B cell (primary cell): ENCODE data around the gene SEC24C. TPM values are rescaled to one million over a fixed set of nuclear protein-coding genes. Genes with fewer than 3 reads are reported as not detected.

Experiments used
- ATAC-seq: fragments of 200-7000 bp; cut with Tn5 transposase; one replicate; pipeline ENCODE4 v1.10.0; 2021; ENCODE audit warnings: low read depth, mild to moderate bottlenecking, moderate number of reproducible peaks, moderate library complexity
- CTCF ChIA-PET: fragments of 350-600 bp; sonication (Branson Sonifier 250); formaldehyde crosslinking; loops from one replicate; lab custom pipeline; 2021; ENCODE audit warnings: antibody characterized with exemption, inconsistent platforms; lab: Charles Lee
- POLR2A ChIA-PET: fragments of 350-600 bp; sonication (Branson Sonifier 250); formaldehyde crosslinking; loops from one replicate; lab custom pipeline; 2021; ENCODE audit warnings: antibody characterized with exemption; lab: Charles Lee
- DNase-seq: peaks from one replicate; pipeline ENCODE4 v3.0.0; 2013
- H2AFZ ChIP-seq: 2 replicates; pipeline ENCODE4 v1.6.1; 2012; ENCODE audit warnings: mild to moderate bottlenecking, low read depth, low read length; ENCODE audit not compliant: insufficient read depth, poor library complexity, severe bottlenecking
- H3K27ac ChIP-seq, 2 donors: 1 replicate in 1 of 2; 2 replicates in 1 of 2; pipeline ENCODE4 v1.5.1; 2012 to 2013; ENCODE audit warnings: low read length in 2 of 2, mild to moderate bottlenecking in 2 of 2, moderate library complexity in 1 of 2
- H3K27me3 ChIP-seq, 4 experiments: fragments of 200-600 bp in 1 of 4; sonication (generic) in 1 of 4; replicated peaks in 1 of 4; 1 replicate in 2 of 4; 2 replicates in 2 of 4; pipeline versions ENCODE4 v1.6.1 to v1.7.0; 2013 to 2016; ENCODE audit warnings: low read length in 3 of 4, mild to moderate bottlenecking in 2 of 4, mixed read lengths in 1 of 4, moderate library complexity in 1 of 4; ENCODE audit not compliant: insufficient read depth in 4 of 4, control insufficient read depth in 3 of 4; ENCODE audit errors: control extremely low read depth in 1 of 4
- H3K36me3 ChIP-seq, 2 experiments: replicated peaks in 1 of 2; 1 replicate in 1 of 2; 2 replicates in 1 of 2; pipeline versions ENCODE4 v1.6.1 to v1.7.1; 2013; ENCODE audit warnings: low read length in 1 of 2; ENCODE audit not compliant: insufficient read depth in 2 of 2, control insufficient read depth in 1 of 2; ENCODE audit errors: control extremely low read depth in 1 of 2, extremely low read depth in 1 of 2
- H3K4me1 ChIP-seq, 2 donors: fragments of 200-600 bp in 1 of 2; sonication (generic) in 1 of 2; 1 replicate in 1 of 2; 2 replicates in 1 of 2; pipeline versions ENCODE4 v1.5.1 to v1.6.1; 2013 to 2017; ENCODE audit warnings: low read length in 2 of 2; ENCODE audit not compliant: control insufficient read depth in 2 of 2, insufficient read depth in 2 of 2
- H3K4me2 ChIP-seq: replicated peaks from 2 replicates; pipeline ENCODE3; 2012; ENCODE audit warnings: mild to moderate bottlenecking, low read depth, low read length; ENCODE audit not compliant: poor library complexity, severe bottlenecking
- H3K4me3 ChIP-seq, 5 experiments: fragments of 200-600 bp in 1 of 5; sonication (generic) in 1 of 5; 1 replicate in 3 of 5; 2 replicates in 2 of 5; pipeline versions ENCODE4 v1.5.1 to v1.7.0; 2011 to 2016; ENCODE audit warnings: low read length in 4 of 5, mild to moderate bottlenecking in 4 of 5, low read depth in 2 of 5, control low read depth in 1 of 5, moderate library complexity in 1 of 5; ENCODE audit not compliant: insufficient read depth in 1 of 5; ENCODE audit errors: control extremely low read depth in 1 of 5, extremely low read depth in 1 of 5
- H3K79me2 ChIP-seq: fragments of 200-600 bp; sonication (generic); one replicate; pipeline ENCODE4 v1.6.0; 2016; ENCODE audit warnings: low read length; ENCODE audit not compliant: control insufficient read depth, insufficient read depth
- H3K9ac ChIP-seq: fragments of 200-600 bp; sonication (generic); 2 replicates; pipeline ENCODE4 v1.6.1; 2017; ENCODE audit warnings: mild to moderate bottlenecking, low read length, moderate library complexity
- H3K9me3 ChIP-seq, 3 donors: one replicate each; pipeline versions ENCODE4 v1.6.1 to v1.7.1; 2013; ENCODE audit warnings: low read length in 2 of 3; ENCODE audit not compliant: control insufficient read depth in 2 of 3, insufficient read depth in 1 of 3; ENCODE audit errors: control extremely low read depth in 1 of 3
- H4K20me1 ChIP-seq: 2 replicates; pipeline ENCODE4 v1.6.0; 2012; ENCODE audit warnings: mild to moderate bottlenecking, low read length; ENCODE audit not compliant: insufficient read depth, control insufficient read depth, poor library complexity, severe bottlenecking
- H3K27ac Mint-ChIP-seq: one replicate; pipeline ENCODE4 v1.8.0; 2021; ENCODE audit warnings: mixed read lengths
- H3K27me3 Mint-ChIP-seq: one replicate; pipeline ENCODE4 v1.8.0; 2021; ENCODE audit warnings: mixed read lengths
- H3K4me1 Mint-ChIP-seq: one replicate; pipeline ENCODE4 v1.8.0; 2021; ENCODE audit warnings: mixed read lengths
- H3K4me3 Mint-ChIP-seq: one replicate; pipeline ENCODE4 v1.8.0; 2021; ENCODE audit warnings: mixed read lengths
- H3K9me3 Mint-ChIP-seq: one replicate; pipeline ENCODE4 v1.8.0; 2022; ENCODE audit warnings: mixed read lengths; ENCODE audit not compliant: insufficient read depth
- EZH2 ChIP-seq: IDR thresholded peaks from 2 replicates; pipeline ENCODE4 v1.6.1; 2012; ENCODE audit warnings: borderline replicate concordance, low read depth, mild to moderate bottlenecking, moderate library complexity, low read length; ENCODE audit not compliant: insufficient read depth, poor library complexity, severe bottlenecking
- WGBS: methylation state at CpG from one replicate; pipeline ENCODE4 v1.1.5; 2013; ENCODE audit warnings: missing lambda C conversion rate; ENCODE audit not compliant: insufficient coverage; 5-methylcytosine and 5-hydroxymethylcytosine counted together
- intact Hi-C: fragments of 100-400 bp; cut with micrococcal nuclease; formaldehyde crosslinking; loops from one replicate; pipeline ENCODE4 v1.10.0; 2022
- polyA plus RNA-seq: library from polyadenylated mRNA; depleted of rRNA; stranded (reverse); fragments of >200 nt; gene quantifications from 2 replicates; pipeline ENCODE4 v1.2.3, GENCODE V29; 2012
- total RNA-seq, 2 donors: library from RNA; stranded (reverse); fragments of 120-200 nt in 1 of 2; gene quantifications; 1 replicate in 1 of 2; 2 replicates in 1 of 2; pipeline versions ENCODE4 v1.2.3 to v1.2.4, GENCODE V29; 2013 to 2022
- TF ChIP-seq, protein P1 (sequence below): fragments of 200-600 bp; IDR thresholded peaks from one replicate; pipeline ENCODE4 v1.8.0; 2022; ENCODE audit warnings: antibody characterized with exemption, mild to moderate bottlenecking

The SEC24C gene
- total and polyA plus RNA-seq, 2 donors (not counting 1 experiment from before 2014, with no cell fraction given): 60.2 to 78.7 TPM

DNA sequence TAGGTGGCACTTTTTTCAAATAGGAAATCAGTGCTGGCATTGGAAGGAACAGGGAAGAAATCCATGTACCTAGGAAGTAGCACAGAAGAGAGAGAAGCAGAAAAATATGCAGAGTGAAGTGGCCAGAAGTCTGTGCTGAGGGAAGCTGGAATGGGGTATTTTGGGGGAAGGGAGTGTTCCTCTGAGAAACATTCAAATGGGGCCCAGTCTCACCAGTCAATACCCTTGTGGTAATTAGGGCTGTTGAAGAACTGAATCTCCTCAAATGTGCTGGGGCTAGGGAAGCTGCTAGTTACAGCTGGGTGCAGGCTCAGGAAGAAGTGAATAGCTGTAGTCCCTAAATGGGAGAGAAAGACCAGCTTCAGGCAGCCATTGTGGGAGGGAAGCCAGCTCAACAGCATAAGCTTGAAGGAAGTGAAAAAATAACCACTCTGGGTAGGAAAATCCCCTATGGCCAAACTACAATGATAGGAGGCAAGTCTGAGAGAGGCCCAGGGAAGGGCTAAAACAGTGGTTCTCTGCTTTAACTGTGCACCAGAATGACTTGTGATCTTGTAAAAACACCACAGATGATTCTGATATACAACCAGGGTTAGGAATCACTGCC, 59.6 kb downstream of the SEC24C start:
- intact Hi-C loops: no loop called here
- Histone ChIP-seq H3K27me3 (no peaks in the 10 kb centered on the region), H4K20me1 (peaks cover 42% of the 10 kb centered on the region), H3K4me1 (peaks cover 8 to 19% of the 10 kb centered on the region in 2 donors), H3K79me2 (peaks cover 38% of the 10 kb centered on the region), H3K9ac (no peak overlapping the region), H3K9me3 (no peaks in the 10 kb centered on the region), H3K4me3 (no peak overlapping the region), H3K36me3 (peaks cover 2 to 78% of the 10 kb centered on the region in 2 experiments), H3K4me2 (peak overlapping the region; percentile 27), H3K27ac (peak overlapping the region; percentile 6 to 68), H2AFZ (no peak overlapping the region)
- Mint-ChIP-seq H3K4me1 (peaks cover 25% of the 10 kb centered on the region), H3K4me3 (no peak overlapping the region), H3K27me3 (no peaks in the 10 kb centered on the region), H3K9me3 (no peaks in the 10 kb centered on the region), H3K27ac (peak overlapping the region; percentile 84)
- TF ChIP-seq, protein P1, sequence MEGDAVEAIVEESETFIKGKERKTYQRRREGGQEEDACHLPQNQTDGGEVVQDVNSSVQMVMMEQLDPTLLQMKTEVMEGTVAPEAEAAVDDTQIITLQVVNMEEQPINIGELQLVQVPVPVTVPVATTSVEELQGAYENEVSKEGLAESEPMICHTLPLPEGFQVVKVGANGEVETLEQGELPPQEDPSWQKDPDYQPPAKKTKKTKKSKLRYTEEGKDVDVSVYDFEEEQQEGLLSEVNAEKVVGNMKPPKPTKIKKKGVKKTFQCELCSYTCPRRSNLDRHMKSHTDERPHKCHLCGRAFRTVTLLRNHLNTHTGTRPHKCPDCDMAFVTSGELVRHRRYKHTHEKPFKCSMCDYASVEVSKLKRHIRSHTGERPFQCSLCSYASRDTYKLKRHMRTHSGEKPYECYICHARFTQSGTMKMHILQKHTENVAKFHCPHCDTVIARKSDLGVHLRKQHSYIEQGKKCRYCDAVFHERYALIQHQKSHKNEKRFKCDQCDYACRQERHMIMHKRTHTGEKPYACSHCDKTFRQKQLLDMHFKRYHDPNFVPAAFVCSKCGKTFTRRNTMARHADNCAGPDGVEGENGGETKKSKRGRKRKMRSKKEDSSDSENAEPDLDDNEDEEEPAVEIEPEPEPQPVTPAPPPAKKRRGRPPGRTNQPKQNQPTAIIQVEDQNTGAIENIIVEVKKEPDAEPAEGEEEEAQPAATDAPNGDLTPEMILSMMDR: no peak
- no peak for TF ChIP-seq EZH2
- DNase-seq (peak; percentile 43), ATAC-seq (peak; percentile 63)
- ChIA-PET CTCF (no interaction called here), POLR2A (interaction anchor here (1.3 kb wide), 1 partner anchor 20 kb away, joined by 6 read pairs; no protein-coding TSS in a partner anchor)

DNA sequence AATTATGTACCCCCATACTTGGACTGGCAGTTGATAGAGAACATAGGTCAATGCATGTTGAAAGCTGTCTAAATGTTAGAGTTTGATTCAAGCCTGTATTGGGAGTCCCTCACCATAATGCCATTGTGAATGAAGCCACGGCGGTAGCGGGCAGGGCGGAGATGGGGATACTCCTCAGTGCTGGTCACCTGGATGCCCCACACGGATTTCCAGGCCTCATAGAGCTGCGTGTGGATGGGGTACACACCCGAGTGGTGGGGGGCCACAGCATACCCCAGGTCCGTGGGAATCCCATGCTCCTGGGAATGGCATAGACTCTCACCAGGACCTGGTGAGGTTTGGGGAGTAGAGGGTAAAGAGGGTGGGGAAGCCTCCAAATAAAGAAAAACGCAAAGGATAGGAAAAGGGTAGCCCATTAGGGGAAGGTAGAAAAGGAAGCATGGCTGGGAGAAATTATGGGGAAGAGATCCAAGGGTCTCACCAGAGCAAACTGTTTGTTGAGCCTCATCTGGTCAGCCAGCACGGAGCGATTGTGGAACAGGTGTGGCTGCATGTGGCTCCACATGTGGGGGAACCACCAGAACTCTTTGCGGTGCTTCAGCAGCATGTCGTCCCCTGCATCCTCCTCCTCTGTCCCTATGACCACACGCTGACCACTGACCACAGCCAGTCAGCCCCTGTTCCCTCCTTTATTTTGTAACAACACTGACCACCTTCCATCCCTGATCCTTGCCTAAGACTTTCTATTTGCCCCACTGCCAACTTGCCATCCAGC, 62.2 kb downstream of the SEC24C start:
- Histone ChIP-seq H3K27me3 (no peaks in the 10 kb centered on the region), H3K9ac (no peak overlapping the region), H3K27ac (no peak overlapping the region), H4K20me1 (peaks cover 46% of the 10 kb centered on the region), H3K4me2 (no peak overlapping the region), H3K4me1 (peaks cover 12 to 34% of the 10 kb centered on the region in 2 donors), H3K79me2 (peaks cover 53% of the 10 kb centered on the region), H3K9me3 (no peaks in the 10 kb centered on the region), H2AFZ (no peak overlapping the region), H3K4me3 (no peak overlapping the region), H3K36me3 (peaks cover 2 to 67% of the 10 kb centered on the region in 2 experiments)
- POLR2A ChIA-PET: interaction anchor here (0.9 kb wide), 1 partner anchor 34 kb away, joined by 5 read pairs; a partner anchor contains a TSS
- peak overlapping the region; percentile 27 for H3K27ac Mint-ChIP-seq
- CTCF ChIA-PET: no interaction called here
- H3K9me3 Mint-ChIP-seq: no peaks in the 10 kb centered on the region
- no peak overlapping the region for H3K4me3 Mint-ChIP-seq
- TF ChIP-seq, protein P1: no peak
- TF ChIP-seq EZH2: no peak
- no peaks in the 10 kb centered on the region for H3K27me3 Mint-ChIP-seq
- 98% methylated on average over 14 of the region's 14 CpGs for WGBS
- no peak for ATAC-seq
- peaks cover 39% of the 10 kb centered on the region for H3K4me1 Mint-ChIP-seq
- intact Hi-C loops: no loop called here
- no peak for DNase-seq
